RPMI8226 (cell line): Measurements from ENCODE around the gene DTX3L.

Source experiments
- DNase-seq: peaks from one replicate; pipeline ENCODE4 v3.0.0-alpha.2; 2015

The DTX3L gene

GRCh38 chr3:122564155-122564912 is at the start of gene DTX3L, which contains the start of gene PARP9:
DTX3L (plus strand) TSS chr3:122564338; CDS start chr3:122564427, 89 bp downstream.
PARP9 (minus strand) TSS chr3:122564300; CDS start chr3:122559620, 4,680 bp downstream.
- DNase-seq, result peak; percentile 86

DNA sequence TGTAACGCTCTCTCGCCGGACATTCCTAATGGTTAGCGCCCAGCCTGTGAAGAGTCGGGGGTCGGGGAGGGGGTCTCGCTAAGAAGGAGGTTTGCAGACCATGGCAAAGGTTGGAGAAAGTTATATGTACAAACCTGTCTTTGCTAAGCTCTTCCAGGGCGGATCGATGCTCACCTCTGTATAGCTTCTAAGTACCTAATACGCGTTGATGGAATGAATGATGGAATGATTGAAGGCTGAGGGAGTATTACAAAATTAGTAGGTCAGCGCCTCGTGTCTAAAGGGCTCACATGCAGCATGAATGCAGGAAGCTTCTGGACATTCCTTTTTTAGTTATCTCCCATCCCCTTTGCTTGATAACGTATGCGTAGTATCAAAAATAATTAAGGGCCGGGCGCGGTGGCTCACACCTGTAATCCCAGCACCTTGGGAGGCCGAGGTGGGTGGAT is 49.1 kb upstream of the DTX3L start:
- DNase-seq, result no peak

- DNase-seq, result no peak
Measured at GRCh38 chr3:122515870-122516269, 48.3 kb upstream of the DTX3L start.

GRCh38 chr3:122516846-122517360 is 47.2 kb upstream of the DTX3L start:
- DNase-seq, result no peak

DNA sequence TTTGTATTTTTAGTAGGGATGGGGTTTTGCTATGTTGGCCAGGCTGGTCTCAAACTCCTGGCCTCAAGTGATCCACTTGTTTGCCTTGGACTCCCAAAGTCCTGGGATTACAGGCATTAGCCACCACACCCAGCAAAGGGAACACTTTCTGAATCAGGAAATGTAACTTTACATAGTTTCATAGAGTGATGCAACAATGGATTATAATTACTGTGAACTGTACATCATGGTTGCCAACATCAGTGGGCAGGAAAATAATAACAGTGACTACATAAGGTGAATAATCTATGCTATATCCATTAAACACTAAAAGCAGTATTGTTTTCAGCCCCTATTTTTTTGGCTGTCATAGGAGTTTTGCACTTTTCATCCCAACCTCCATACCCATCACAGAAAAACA is 44.4 kb upstream of the DTX3L start:
- no peak for DNase-seq

DNA sequence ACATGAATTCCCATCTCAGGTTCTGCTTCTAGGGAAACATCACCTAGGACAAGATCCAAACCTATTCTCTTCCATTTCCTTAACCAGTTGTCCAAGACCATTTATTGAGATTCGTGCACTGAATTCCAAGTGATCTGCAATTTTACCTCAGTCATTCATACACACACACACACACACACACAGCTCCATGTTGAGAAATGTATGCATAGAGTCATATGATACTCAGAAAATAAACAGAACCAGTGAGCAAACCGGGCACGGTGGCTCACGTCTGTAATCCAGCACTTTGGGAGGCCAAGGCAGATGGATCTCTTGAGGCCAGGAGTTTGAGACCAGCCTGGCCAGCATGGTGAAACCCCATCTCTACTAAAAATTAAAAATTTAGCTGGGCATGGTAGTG is 43.3 kb upstream of the DTX3L start:
- DNase-seq, result no peak

- no peak for DNase-seq
Measured at GRCh38 chr3:122523317-122523716, 40.8 kb upstream of the DTX3L start.

DNA sequence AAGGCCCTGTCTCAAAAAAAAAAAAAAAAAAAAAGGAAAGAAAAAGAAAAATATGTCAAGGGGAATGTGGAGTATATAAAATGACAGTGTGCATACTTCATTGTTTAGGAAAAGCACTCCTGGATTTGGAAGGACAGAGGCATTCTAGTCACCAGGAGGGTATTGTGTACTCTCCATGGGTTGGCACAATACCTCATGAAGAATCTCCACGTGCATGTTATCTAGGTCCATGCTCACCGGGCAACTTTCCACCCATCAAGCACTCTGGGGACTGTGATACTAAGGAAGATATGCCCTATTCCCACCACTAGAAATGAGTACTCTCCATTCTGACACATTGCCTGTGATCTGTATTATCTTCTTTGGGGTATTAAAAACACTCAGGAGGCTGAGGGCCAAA is 34.0 kb upstream of the DTX3L start:
- no peak for DNase-seq

GRCh38 chr3:122533480-122533879 is 30.7 kb upstream of the DTX3L start:
- no peak for DNase-seq

- no peak for DNase-seq
Measured at GRCh38 chr3:122533931-122534334, 30.2 kb upstream of the DTX3L start.

GRCh38 chr3:122535964-122536631 is 28.0 kb upstream of the DTX3L start:
- DNase-seq, result no peak

DNA sequence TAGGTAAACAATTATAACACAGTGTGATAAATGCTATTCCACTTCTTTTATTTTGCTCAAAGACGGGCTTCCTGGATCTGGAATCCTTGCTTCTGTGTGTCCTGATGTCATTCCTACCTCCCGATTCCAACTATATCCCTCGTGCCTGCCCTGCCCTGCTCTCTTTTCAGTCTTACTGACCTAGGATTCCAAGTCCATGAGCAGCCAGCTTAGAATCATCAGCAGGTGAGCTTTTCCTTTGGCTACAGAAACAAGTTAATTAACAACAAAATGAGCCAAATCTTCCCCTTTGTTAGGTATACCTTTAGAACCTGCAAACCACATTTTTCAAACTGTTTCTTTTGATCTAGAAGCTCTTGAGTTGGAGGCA is 27.5 kb upstream of the DTX3L start:
- no peak for DNase-seq

DNA sequence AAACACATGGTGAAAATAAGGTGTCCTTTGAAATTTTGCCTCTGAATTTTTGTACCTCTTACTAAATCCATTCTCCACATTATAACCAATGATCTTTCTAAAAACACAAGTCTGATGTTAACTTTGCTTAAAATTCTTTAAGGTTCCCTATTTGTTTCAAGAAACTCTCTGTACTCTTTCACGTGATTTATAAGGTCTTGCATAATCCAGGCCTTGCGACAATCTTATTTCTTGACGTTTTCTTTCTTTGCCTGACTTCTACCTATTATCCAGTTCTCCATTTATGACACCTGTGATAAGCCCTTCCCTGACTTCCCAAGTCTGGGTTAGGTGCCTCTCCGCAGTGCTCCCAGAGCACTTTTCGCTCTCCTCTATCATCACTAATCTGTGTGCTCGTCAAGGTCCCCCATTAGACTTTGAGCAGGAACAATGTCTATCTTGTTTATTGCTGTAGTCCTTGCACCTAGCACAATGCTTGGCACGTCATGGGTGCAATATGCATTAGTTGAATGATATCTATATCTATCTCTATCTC is 25.1 kb upstream of the DTX3L start:
- no peak for DNase-seq

DNA sequence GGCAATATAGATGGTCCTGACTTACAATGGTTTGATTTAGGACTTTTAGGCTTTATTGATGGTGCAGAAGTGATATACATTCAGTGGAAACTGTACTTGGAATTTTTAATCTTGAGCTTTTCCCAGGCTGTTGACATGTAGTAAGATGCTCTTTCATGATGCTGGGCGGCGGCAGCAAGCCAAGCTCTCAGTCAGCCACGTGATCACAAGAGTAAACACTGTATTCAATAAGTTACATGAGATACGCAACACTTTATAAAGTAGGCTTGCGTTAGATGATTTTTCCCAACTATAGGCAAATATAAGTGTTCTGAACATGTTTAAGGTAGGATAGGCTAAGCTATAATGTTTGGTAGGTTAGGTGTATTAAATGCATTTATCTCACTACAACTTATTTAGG is 18.0 kb upstream of the DTX3L start:
- DNase-seq, result no peak

GRCh38 chr3:122548076-122548475 is 16.1 kb upstream of the DTX3L start:
- DNase-seq, result no peak

- DNase-seq, result no peak
Measured at GRCh38 chr3:122548619-122549018, 15.5 kb upstream of the DTX3L start.

DNA sequence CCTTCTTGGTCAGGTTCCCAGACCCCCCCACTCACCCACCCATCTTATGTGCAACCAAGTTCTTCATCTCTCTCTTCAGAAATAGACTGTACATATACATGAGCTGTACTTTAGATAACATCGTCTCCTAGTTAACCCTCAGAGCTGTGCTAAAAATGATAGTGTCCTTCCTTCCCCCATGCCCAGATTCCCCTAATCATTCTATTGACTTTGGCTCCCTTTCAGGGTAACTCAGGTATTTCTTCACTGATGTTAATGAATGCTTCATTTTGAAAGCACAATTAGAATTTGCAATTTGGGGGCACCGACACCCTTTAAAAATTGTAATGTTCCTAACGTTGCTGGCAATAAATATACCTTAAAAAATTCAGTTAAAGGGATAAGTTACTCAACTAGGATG is 11.0 kb upstream of the DTX3L start:
- DNase-seq, result no peak

- DNase-seq, result no peak
Measured at GRCh38 chr3:122555275-122556071, 8.7 kb upstream of the DTX3L start.

DNA sequence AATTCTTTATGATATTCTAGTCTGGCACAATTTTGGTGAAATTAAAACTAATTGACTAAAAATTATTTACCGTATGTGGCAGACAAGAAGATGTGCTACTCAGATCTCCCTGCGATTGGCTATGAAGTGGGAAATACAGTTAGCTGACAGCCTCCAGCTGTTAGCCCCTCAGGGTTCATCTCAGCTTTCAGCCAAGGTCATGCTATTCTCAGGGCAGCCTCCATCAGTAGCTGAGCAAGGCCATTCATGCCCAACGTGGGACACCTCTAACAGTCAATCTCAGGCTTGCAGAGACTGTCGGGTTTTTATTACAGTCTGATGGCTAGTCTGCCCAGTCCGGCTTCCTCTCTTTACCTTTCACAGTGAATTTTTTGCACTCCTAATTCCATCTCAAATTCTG is 6.8 kb upstream of the DTX3L start:
- no peak for DNase-seq

DNA sequence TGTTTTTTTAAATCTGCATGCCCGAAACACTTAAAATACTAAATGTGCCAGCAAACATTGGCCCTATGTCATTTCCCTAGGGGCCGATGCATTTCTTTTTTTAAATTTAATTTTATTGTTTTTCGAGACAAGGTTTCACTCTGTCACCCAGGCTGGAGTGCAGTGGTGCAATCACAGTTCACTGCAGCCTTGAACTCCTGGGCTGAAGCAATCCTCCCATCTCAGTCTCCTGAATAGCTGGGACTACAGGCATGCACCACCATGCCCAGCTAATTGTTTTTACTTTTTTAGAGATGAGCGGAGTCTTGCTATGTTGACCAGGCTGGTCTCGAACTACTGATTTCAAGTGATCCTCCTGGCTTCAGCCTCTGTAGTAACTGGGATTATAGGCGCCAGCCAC is 5.5 kb upstream of the DTX3L start:
- DNase-seq, result no peak

DNA sequence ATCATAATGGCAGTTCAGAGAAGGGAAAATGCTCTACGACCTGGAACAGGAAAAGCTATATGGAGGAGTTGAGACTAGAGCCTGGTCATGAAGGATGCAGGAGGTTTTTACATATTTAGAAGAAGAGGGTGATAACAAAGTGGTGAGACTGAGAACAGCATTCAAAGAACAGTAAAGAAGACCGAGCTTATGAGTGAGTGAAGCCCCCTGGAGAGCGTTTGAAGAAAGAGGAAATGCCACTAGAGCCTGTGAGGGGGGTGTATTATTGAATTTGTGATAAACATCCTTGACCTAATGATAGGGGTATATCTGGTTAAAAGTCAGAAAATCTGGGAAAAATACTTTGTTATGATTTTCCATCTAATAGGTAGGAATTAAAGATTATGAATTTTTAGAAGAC is 4.2 kb upstream of the DTX3L start:
- DNase-seq, result no peak

- DNase-seq, result peak; percentile 78
Measured at GRCh38 chr3:122560680-122561079, 3.5 kb upstream of the DTX3L start.
